DND-41 (cell line): ENCODE data around the gene SLC8A2.

Experiments
- ATAC-seq: fragments of 200-7000 bp; cut with Tn5 transposase; 3 replicates; pipeline ENCODE4 v1.9.1; 2021; ENCODE audit warnings: low read depth; ENCODE audit not compliant: insufficient read depth
- DNase-seq: peaks from one replicate; pipeline ENCODE4 v3.0.0-alpha.2; 2020
- H2AFZ ChIP-seq: 2 replicates; pipeline ENCODE4 v1.6.0; 2012; ENCODE audit warnings: low read depth, low read length
- H3K27ac ChIP-seq: 2 replicates; pipeline ENCODE4 v1.5.1; 2012; ENCODE audit warnings: low read length, inconsistent platforms
- H3K27me3 ChIP-seq: fragments of 200-600 bp; sonication (generic); 2 replicates; pipeline ENCODE4 v1.6.0; 2012; ENCODE audit warnings: low read length, mild to moderate bottlenecking, inconsistent platforms; ENCODE audit not compliant: insufficient read depth, poor library complexity
- H3K36me3 ChIP-seq: 2 replicates; pipeline ENCODE4 v1.5.1; 2012; ENCODE audit warnings: low read length, inconsistent platforms; ENCODE audit not compliant: insufficient read depth
- H3K4me1 ChIP-seq: 2 replicates; pipeline ENCODE4 v1.5.1; 2012; ENCODE audit warnings: mild to moderate bottlenecking, low read length; ENCODE audit not compliant: insufficient read depth
- H3K4me2 ChIP-seq: 2 replicates; pipeline ENCODE4 v1.6.0; 2012; ENCODE audit warnings: mild to moderate bottlenecking, moderate library complexity, low read length, inconsistent platforms; ENCODE audit not compliant: insufficient read depth
- H3K4me3 ChIP-seq, 2 experiments: fragments of 200-600 bp in 1 of 2; shearing (Covaris generic) in 1 of 2; 2 replicates each; pipeline ENCODE4 v1.5.1; 2012 to 2016; ENCODE audit warnings: inconsistent platforms in 2 of 2, low read length in 2 of 2, mild to moderate bottlenecking in 2 of 2, low read depth in 1 of 2, moderate library complexity in 1 of 2
- H3K79me2 ChIP-seq: 2 replicates; pipeline ENCODE4 v1.6.0; 2012; ENCODE audit warnings: low read length, inconsistent platforms; ENCODE audit not compliant: insufficient read depth
- H3K9ac ChIP-seq: 2 replicates; pipeline ENCODE4 v1.6.0; 2012; ENCODE audit warnings: low read depth, mild to moderate bottlenecking, inconsistent platforms, low read length, moderate library complexity
- H3K9me3 ChIP-seq: 2 replicates; pipeline ENCODE4 v1.5.1; 2012; ENCODE audit warnings: low read length, moderate library complexity, mild to moderate bottlenecking, inconsistent platforms; ENCODE audit not compliant: insufficient read depth, severe bottlenecking
- H4K20me1 ChIP-seq: 2 replicates; pipeline ENCODE4 v1.6.0; 2012; ENCODE audit warnings: low read length; ENCODE audit not compliant: insufficient read depth
- CTCF ChIP-seq: IDR thresholded peaks from 2 replicates; pipeline ENCODE4 v1.5.1; 2012; ENCODE audit warnings: borderline replicate concordance, low read length, moderate library complexity, mild to moderate bottlenecking; ENCODE audit not compliant: poor library complexity, severe bottlenecking; ENCODE audit errors: extremely low read depth
- EZH2 ChIP-seq: IDR thresholded peaks from 3 replicates; pipeline ENCODE4 v1.6.1; 2012; ENCODE audit warnings: borderline replicate concordance, low read depth, mild to moderate bottlenecking, moderate library complexity, low read length, inconsistent platforms; ENCODE audit not compliant: severe bottlenecking

SLC8A2 gene

DNA sequence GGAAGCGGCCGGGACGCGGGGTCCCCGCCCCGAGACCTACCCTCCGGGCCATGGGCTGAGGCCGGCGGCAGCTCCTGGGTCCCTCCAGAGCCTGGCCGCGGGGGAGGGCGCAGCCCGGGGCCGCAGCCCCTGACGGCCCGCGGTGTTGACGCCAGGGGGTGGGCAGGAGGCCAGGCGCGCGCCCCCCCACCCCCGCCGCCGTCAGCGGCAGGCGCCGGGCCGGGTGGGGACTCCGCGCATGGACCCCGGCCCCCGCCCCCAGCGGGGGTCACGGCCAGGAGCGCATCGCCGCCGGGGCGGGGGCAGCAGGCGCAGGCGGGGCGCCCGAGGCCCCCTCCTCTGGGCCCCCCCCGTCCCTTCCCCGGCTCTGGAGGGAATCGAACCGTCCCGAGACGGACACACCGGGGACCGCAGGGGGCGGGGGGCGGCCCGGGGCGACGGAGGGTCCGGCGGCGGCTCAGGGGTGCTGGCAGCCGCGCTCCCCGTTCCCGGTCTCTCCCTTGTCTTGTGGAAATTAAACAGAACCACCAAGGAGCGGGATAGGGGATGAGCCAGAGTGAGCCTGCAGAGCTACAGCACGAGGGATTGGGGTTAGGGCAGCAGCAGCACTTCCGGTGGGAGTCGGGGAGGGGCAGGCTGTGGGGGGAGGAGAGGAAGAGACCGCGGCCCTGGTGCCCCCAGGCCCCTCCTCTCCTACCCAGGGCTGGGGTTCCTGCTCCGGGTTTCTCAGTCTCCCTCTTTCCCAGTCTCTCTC lies 52.5 kb downstream of the SLC8A2 start, which contains the start of gene MEIS3:
TSS of gene MEIS3 (minus strand) at position 498 of the 754 bp plus-strand sequence. CDS start at position 52, 446 bp downstream.
- peaks cover 28% of the 10 kb centered on the region for H3K27me3 ChIP-seq

DNA sequence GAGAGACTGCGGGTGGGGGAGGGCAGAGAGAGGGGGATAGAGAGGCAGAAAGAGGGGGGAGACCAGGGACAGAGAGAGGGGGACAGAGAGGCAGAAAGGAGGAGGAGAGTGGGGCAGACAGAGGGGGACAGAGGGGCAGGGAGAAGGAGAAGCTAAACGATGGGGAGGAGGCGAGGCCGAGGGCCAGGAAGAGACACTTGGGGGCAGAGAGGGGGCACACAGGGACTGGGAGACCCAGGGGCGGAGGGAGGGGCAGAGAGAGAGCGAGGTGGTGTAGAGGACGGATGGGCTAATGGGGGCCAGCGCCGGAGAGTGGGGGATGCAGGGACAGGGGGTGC lies 53.0 kb downstream of the SLC8A2 start:
- H4K20me1 ChIP-seq, result peaks cover 5% of the 10 kb centered on the region; the same call in 1 of the 2 replicates
- no peaks in the 10 kb centered on the region for H3K79me2 ChIP-seq
- ATAC-seq (no peak), DNase-seq (no peak)
- no peaks in the 10 kb centered on the region for H3K9me3 ChIP-seq
- no peak overlapping the region for H3K27ac ChIP-seq
- H3K4me3 ChIP-seq, result no peak overlapping the region
- H2AFZ ChIP-seq, result no peak overlapping the region
- H3K4me1 ChIP-seq, result no peaks in the 10 kb centered on the region
- H3K36me3 ChIP-seq, result no peaks in the 10 kb centered on the region
- H3K27me3 ChIP-seq, result peaks cover 28% of the 10 kb centered on the region
- TF ChIP-seq CTCF (no peak), EZH2 (no peak)
- H3K4me2 ChIP-seq, result no peak overlapping the region
- H3K9ac ChIP-seq, result no peak overlapping the region

More for the DNA sequence above, 52.5 kb downstream of the SLC8A2 start, which contains the start of gene MEIS3:
- H3K9me3 ChIP-seq, result no peaks in the 10 kb centered on the region
- H4K20me1 ChIP-seq, result peaks cover 5% of the 10 kb centered on the region; the same call in 1 of the 2 replicates
- TF ChIP-seq EZH2, result no peak
- TF ChIP-seq CTCF, result no peak
- DNase-seq, result peak; percentile 29
- H3K79me2 ChIP-seq, result no peaks in the 10 kb centered on the region
- H3K27ac ChIP-seq, result no peak within 1 kb of the TSS
- no peak within 1 kb of the TSS for H3K4me2 ChIP-seq
- H3K36me3 ChIP-seq, result no peaks in the 10 kb centered on the region
- H3K9ac ChIP-seq, result no peak within 1 kb of the TSS
- ATAC-seq, result peak; percentile 61; the same call in 2 of the 3 replicates
- no peak within 1 kb of the TSS for H3K4me3 ChIP-seq
- no peaks in the 10 kb centered on the region for H3K4me1 ChIP-seq
- H2AFZ ChIP-seq, result no peak within 1 kb of the TSS

GRCh38 chr19:47417746-47418691 lies 53.7 kb downstream of the SLC8A2 start:
- H3K4me3 ChIP-seq, result no peak overlapping the region
- DNase-seq (no peak), ATAC-seq (no peak)
- peaks cover 5% of the 10 kb centered on the region; the same call in 1 of the 2 replicates for H4K20me1 ChIP-seq
- H3K36me3 ChIP-seq, result no peaks in the 10 kb centered on the region
- H3K9me3 ChIP-seq, result no peaks in the 10 kb centered on the region
- peaks cover 25% of the 10 kb centered on the region for H3K27me3 ChIP-seq
- no peaks in the 10 kb centered on the region for H3K4me1 ChIP-seq
- no peak overlapping the region for H3K4me2 ChIP-seq
- no peak overlapping the region for H3K27ac ChIP-seq
- no peak overlapping the region for H2AFZ ChIP-seq
- no peak overlapping the region for H3K9ac ChIP-seq
- H3K79me2 ChIP-seq, result no peaks in the 10 kb centered on the region
- TF ChIP-seq EZH2 (no peak), CTCF (no peak)
